Peyer's patch (tissue), 4 donors: ENCODE measurements around the gene RAD51AP1. TPM values are rescaled to one million over a fixed set of nuclear protein-coding genes. Genes with fewer than 3 reads are reported as not detected.

Experiments
- DNase-seq, 3 donors: peaks; one replicate each; pipeline ENCODE4 v3.0.0-alpha.2; 2017 to 2019
- H3K27ac ChIP-seq, 4 donors: fragments of 200-600 bp; sonication (generic); one replicate each; pipeline ENCODE4 v1.5.1; 2016 to 2019
- H3K27me3 ChIP-seq, 2 donors: fragments of 200-600 bp; sonication (generic); one replicate each; pipeline ENCODE4 v1.5.1; 2019
- H3K36me3 ChIP-seq, 3 donors: fragments of 200-600 bp; sonication (generic); one replicate each; pipeline ENCODE4 v1.5.1; 2016 to 2019
- H3K4me1 ChIP-seq, 4 donors: fragments of 200-600 bp; sonication (generic); one replicate each; pipeline ENCODE4 v1.5.1; 2016 to 2019
- H3K4me3 ChIP-seq, 4 donors: fragments of 200-600 bp; sonication (generic); 1 replicate in 3 of 4; 2 replicates in 1 of 4; pipeline ENCODE4 v1.5.1; 2016 to 2019; ENCODE audit warnings: mild to moderate bottlenecking in 1 of 4
- H3K9me3 ChIP-seq, 4 donors: fragments of 200-600 bp; sonication (generic); one replicate each; pipeline ENCODE4 v1.5.1; 2016 to 2019; ENCODE audit warnings: mild to moderate bottlenecking in 1 of 4
- POLR2A ChIP-seq, 2 donors: fragments of 450-650 bp; IDR thresholded peaks; one replicate each; pipeline ENCODE4 v1.5.1; 2017; ENCODE audit warnings: antibody characterized with exemption in 2 of 2, mild to moderate bottlenecking in 2 of 2, moderate library complexity in 2 of 2
- total RNA-seq, 4 donors: library from RNA; depleted of rRNA; stranded (reverse); fragments of >200 nt; gene quantifications; one replicate each; pipeline ENCODE4 v1.1.0, GENCODE V29; 2016
- TF ChIP-seq, protein P1 (sequence below), 6 experiments: fragments of 450-650 bp in 4 of 6; fragments of 200-600 bp in 2 of 6; sonication (generic) in 1 of 6; IDR thresholded peaks; one replicate each; pipeline ENCODE4 v1.5.1; 2017 to 2019; ENCODE audit warnings: antibody characterized with exemption in 6 of 6, mild to moderate bottlenecking in 3 of 6, moderate library complexity in 1 of 6

RAD51AP1 gene
- total RNA-seq, 4 donors from 2014 or later = 2.3 to 35.5 (median 3.5) TPM

DNA sequence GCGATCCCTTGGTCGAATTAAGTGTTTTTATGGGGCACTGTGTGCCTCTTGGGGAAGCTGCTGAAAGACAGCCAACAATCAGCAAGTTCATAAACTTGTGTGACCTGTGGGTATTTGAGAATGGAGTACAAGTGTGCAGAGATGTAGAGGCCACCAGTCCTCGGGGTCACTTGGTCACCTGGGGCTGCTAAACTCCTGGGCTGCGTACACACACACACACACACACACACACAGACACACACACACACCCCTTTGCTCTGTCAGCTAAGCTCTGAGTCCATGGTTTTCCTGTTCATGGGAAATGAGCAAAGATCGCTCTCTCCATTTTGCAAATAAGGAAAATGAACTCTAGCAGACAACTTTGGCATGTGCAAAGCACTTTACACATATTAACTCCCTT is 47.8 kb downstream of the RAD51AP1 start:
- H3K36me3 ChIP-seq = no peaks in the 10 kb centered on the region
- no peak for TF ChIP-seq POLR2A (IDR thresholded peaks at IDR 0.05)
- TF ChIP-seq, protein P1, sequence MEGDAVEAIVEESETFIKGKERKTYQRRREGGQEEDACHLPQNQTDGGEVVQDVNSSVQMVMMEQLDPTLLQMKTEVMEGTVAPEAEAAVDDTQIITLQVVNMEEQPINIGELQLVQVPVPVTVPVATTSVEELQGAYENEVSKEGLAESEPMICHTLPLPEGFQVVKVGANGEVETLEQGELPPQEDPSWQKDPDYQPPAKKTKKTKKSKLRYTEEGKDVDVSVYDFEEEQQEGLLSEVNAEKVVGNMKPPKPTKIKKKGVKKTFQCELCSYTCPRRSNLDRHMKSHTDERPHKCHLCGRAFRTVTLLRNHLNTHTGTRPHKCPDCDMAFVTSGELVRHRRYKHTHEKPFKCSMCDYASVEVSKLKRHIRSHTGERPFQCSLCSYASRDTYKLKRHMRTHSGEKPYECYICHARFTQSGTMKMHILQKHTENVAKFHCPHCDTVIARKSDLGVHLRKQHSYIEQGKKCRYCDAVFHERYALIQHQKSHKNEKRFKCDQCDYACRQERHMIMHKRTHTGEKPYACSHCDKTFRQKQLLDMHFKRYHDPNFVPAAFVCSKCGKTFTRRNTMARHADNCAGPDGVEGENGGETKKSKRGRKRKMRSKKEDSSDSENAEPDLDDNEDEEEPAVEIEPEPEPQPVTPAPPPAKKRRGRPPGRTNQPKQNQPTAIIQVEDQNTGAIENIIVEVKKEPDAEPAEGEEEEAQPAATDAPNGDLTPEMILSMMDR (IDR thresholded peaks at IDR 0.05) = no peak
- no peak for DNase-seq
- H3K4me1 ChIP-seq = no peaks in the 10 kb centered on the region
- H3K9me3 ChIP-seq = no peaks in the 10 kb centered on the region
- H3K4me3 ChIP-seq = no peak overlapping the region
- H3K27me3 ChIP-seq = no peaks in the 10 kb centered on the region
- H3K27ac ChIP-seq = no peak overlapping the region

DNA sequence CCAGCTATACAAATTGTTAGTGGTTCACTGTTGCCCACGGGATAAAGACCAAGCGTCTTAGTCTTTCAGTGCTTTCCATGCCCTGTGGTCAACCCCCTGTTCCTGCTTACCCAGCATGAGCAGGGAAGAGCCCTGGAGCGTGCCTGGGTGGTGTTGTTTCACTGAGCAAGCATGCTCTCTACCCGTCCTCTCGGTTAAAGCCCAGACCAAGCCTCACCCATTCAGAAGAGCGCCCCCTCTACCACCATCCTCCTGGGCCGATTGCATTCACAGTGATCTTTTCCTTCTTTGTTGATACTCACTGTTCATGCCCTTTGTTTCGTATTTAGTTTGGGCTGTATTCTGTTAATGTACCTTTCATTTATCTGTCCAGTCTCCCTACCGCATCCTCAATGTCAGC is 48.4 kb downstream of the RAD51AP1 start:
- Histone ChIP-seq H3K27me3 (no peaks in the 10 kb centered on the region), H3K4me3 (no peak overlapping the region), H3K4me1 (no peaks in the 10 kb centered on the region), H3K27ac (no peak overlapping the region), H3K36me3 (no peaks in the 10 kb centered on the region), H3K9me3 (no peaks in the 10 kb centered on the region)
- no peak for TF ChIP-seq POLR2A (IDR thresholded peaks at IDR 0.05)
- TF ChIP-seq, protein P1 (IDR thresholded peaks at IDR 0.05) = no peak
- DNase-seq = no peak

- Histone ChIP-seq H3K27ac (no peak overlapping the region), H3K27me3 (no peaks in the 10 kb centered on the region), H3K4me1 (no peaks in the 10 kb centered on the region), H3K36me3 (no peaks in the 10 kb centered on the region), H3K9me3 (no peaks in the 10 kb centered on the region), H3K4me3 (no peak overlapping the region)
- TF ChIP-seq, protein P1 (IDR thresholded peaks at IDR 0.05) = no peak
- TF ChIP-seq POLR2A (IDR thresholded peaks at IDR 0.05) = no peak
- DNase-seq = no peak
Observed at GRCh38 chr12:4588916-4589315, 50.2 kb downstream of the RAD51AP1 start.

DNA sequence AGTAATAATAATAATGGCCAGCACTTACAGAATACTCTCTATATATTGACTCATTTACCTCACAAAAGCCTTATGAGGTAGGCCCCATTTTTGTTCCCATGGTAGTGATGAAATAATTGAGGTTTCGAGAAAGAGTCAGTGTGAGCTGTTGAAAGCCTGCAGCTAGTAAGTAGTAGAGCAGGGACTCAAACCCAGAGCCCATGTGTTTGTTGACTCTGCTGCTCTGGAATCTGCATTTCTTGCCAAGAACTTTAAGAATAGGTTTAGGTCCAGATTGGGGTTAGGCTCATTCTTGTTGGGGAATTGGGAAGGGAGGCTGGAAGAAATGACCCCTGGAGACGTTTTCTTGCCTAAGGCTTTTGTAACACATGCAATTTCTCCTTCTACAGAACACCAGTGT is 51.3 kb downstream of the RAD51AP1 start:
- DNase-seq = no peak
- Histone ChIP-seq H3K4me3 (no peak overlapping the region), H3K4me1 (no peaks in the 10 kb centered on the region), H3K27ac (no peak overlapping the region), H3K9me3 (no peaks in the 10 kb centered on the region), H3K36me3 (no peaks in the 10 kb centered on the region), H3K27me3 (no peaks in the 10 kb centered on the region)
- TF ChIP-seq, protein P1 (IDR thresholded peaks at IDR 0.05) = no peak
- no peak for TF ChIP-seq POLR2A (IDR thresholded peaks at IDR 0.05)

DNA sequence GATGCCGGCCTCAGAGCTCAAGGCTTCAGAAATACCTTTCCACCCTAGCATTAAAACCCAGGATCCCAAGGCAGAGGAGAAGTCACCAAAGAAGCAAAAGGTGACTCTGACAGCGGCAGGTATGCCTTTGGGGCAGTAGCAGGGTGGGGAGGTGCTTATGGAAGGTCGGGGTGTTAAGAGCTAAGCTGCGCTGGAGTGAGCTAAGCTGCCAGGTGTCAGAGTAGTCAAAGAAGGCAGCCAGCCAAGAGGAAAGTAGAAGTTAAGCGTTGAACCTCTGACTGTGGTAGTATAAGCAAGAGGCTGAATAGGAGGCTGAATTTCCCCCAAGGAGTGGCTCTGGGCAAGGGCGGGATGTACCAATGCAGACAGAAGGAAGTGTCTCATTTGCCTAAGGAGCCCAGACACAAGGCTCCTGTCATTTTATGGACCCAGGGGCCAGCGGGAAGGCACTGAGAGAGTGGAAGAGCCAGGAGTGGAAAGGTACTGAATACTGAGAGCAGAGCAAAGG is 52.5 kb downstream of the RAD51AP1 start:
- Histone ChIP-seq H3K4me1 (no peaks in the 10 kb centered on the region), H3K27ac (no peak overlapping the region), H3K27me3 (no peaks in the 10 kb centered on the region), H3K9me3 (no peaks in the 10 kb centered on the region), H3K36me3 (no peaks in the 10 kb centered on the region), H3K4me3 (no peak overlapping the region)
- DNase-seq = no peak
- TF ChIP-seq, protein P1 (IDR thresholded peaks at IDR 0.05) = no peak
- TF ChIP-seq POLR2A (IDR thresholded peaks at IDR 0.05) = no peak

- Histone ChIP-seq H3K9me3 (no peaks in the 10 kb centered on the region), H3K27me3 (no peaks in the 10 kb centered on the region), H3K4me1 (no peaks in the 10 kb centered on the region), H3K36me3 (no peaks in the 10 kb centered on the region), H3K27ac (no peak overlapping the region), H3K4me3 (no peak overlapping the region)
- no peak for DNase-seq
- TF ChIP-seq, protein P1 (IDR thresholded peaks at IDR 0.05) = no peak
- no peak for TF ChIP-seq POLR2A (IDR thresholded peaks at IDR 0.05)
Observed at GRCh38 chr12:4595881-4596280, 57.2 kb downstream of the RAD51AP1 start.
